Choroid plexus epithelial cell (primary cell): ENCODE results near the gene PDE9A.

Experiments
- DNase-seq: peaks from one replicate; pipeline ENCODE4 v3.0.0-alpha.2; 2010; ENCODE audit warnings: low read depth
- H3K4me3 ChIP-seq: 2 replicates; pipeline ENCODE4 v1.5.1; 2011; ENCODE audit warnings: low read depth, mild to moderate bottlenecking, control low read depth, low read length, moderate library complexity
- CTCF ChIP-seq: conservative IDR thresholded peaks from 2 replicates; pipeline ENCODE4 v1.5.1; 2011; ENCODE audit warnings: low read depth, mild to moderate bottlenecking, control low read depth, inconsistent platforms, low read length, moderate library complexity

Gene PDE9A

GRCh38 chr21:42741066-42741465 is 87.6 kb downstream of the PDE9A start:
- H3K4me3 ChIP-seq, result no peak overlapping the region
- TF ChIP-seq CTCF, result no peak
- DNase-seq, result no peak

GRCh38 chr21:42744520-42745445 is 91.4 kb downstream of the PDE9A start:
- no peak overlapping the region for H3K4me3 ChIP-seq
- no peak for DNase-seq
- TF ChIP-seq CTCF, result no peak

GRCh38 chr21:42745511-42746239 is 92.3 kb downstream of the PDE9A start:
- DNase-seq, result no peak
- no peak overlapping the region for H3K4me3 ChIP-seq
- no peak for TF ChIP-seq CTCF

GRCh38 chr21:42746240-42746592 is 92.8 kb downstream of the PDE9A start:
- DNase-seq, result no peak
- TF ChIP-seq CTCF, result no peak
- no peak overlapping the region for H3K4me3 ChIP-seq

GRCh38 chr21:42746593-42747275 is 93.3 kb downstream of the PDE9A start:
- H3K4me3 ChIP-seq, result no peak overlapping the region
- no peak for DNase-seq
- no peak for TF ChIP-seq CTCF

- no peak overlapping the region for H3K4me3 ChIP-seq
- no peak for DNase-seq
- no peak for TF ChIP-seq CTCF
These were observed 93.9 kb downstream of the PDE9A start for GRCh38 chr21:42747276-42747701.
